Measurements from ENCODE around the gene NDUFC1.
"Not testable (repeated sequence)": the region's sequence is repeated elsewhere in the genome, so short reads cannot be mapped to it uniquely, and the experiment has no call there.

DNA sequence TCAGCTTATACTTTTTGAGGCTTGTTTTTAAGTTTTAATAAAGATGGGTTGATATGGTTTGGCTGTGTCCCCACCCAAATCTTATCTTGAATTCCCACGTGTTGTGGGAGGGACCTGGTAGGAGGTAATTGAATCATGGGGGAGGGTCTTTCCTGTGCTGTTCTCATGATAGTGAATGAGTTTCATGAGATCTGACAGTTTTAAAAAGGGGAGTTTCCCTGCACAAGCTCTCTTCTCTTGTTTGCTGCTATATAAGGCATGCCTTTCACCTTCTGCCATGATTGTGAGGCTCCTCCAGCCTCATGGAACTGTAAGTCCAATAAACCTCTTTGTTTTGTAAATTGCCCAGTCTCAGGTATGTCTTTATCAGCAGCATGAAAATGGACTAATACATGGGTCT lies 19.8 kb upstream of the NDUFC1 start:
- TF ChIP-seq, protein P1, sequence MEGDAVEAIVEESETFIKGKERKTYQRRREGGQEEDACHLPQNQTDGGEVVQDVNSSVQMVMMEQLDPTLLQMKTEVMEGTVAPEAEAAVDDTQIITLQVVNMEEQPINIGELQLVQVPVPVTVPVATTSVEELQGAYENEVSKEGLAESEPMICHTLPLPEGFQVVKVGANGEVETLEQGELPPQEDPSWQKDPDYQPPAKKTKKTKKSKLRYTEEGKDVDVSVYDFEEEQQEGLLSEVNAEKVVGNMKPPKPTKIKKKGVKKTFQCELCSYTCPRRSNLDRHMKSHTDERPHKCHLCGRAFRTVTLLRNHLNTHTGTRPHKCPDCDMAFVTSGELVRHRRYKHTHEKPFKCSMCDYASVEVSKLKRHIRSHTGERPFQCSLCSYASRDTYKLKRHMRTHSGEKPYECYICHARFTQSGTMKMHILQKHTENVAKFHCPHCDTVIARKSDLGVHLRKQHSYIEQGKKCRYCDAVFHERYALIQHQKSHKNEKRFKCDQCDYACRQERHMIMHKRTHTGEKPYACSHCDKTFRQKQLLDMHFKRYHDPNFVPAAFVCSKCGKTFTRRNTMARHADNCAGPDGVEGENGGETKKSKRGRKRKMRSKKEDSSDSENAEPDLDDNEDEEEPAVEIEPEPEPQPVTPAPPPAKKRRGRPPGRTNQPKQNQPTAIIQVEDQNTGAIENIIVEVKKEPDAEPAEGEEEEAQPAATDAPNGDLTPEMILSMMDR (IDR thresholded peaks at IDR 0.05): not testable (repeated sequence)
- not testable (repeated sequence) for TF ChIP-seq POLR2AphosphoS5, EP300 (IDR thresholded peaks at IDR 0.05)
